HL-60/S4 treated with phorbol 12-myristate 13-acetate at 8.2 ng/mL for 4 days and 3 days (cell line): ENCODE measurements around the gene PFN3.
"Not testable (repeated sequence)": the region's sequence is repeated elsewhere in the genome, so short reads cannot be mapped to it uniquely, and the experiment has no call there.

Source experiments
- in situ Hi-C: fragments of 300-500 bp; cut with MboI; formaldehyde crosslinking; loops from 2 replicates; pipeline ENCODE4 v1.15.0; 2022; ENCODE audit warnings: low sequenced_read_pairs

PFN3 gene

DNA sequence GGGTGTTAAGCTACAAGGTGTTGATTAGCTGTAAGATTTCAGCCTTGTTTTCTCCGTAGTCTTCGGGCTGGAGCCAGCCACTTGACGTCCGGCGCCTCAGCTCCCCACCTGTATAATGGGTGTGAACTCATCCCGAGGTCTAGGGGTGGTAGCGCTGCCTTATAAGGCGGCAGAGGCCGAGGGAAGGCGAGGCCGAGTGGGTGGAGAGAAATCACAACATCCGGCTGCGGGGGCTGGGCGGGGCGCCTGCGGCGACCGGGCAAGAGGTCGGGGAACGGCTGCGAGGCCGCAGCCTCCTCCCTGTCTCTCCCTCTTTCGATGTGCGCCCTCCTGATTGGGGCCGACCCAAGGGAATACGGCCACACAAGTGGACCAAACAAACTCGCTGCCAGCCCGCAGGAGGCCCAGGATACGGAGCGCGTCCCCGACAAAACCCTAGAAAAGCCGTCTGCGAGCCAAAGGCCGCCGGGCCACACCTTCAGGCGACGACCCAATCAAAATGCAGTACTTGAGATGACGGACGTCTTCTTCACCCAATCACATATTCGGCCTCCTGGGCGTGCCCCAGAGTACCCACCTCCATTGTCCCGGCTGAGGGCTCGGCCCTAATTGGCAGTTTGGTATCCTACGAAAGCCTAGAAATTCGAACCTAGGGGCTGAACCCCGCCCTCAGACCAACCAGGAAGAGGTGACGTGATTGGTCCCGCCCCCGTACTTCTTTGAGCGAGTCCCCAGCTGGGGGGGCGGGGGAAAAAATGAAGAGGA, 25.5 kb upstream of the PFN3 start:
- in situ Hi-C loops = no loop called here

- in situ Hi-C loops = no loop called here
Measured at GRCh38 chr5:177425196-177425800, 24.8 kb upstream of the PFN3 start.

- in situ Hi-C loops = no loop called here
Measured at GRCh38 chr5:177423671-177424070, 23.2 kb upstream of the PFN3 start.

DNA sequence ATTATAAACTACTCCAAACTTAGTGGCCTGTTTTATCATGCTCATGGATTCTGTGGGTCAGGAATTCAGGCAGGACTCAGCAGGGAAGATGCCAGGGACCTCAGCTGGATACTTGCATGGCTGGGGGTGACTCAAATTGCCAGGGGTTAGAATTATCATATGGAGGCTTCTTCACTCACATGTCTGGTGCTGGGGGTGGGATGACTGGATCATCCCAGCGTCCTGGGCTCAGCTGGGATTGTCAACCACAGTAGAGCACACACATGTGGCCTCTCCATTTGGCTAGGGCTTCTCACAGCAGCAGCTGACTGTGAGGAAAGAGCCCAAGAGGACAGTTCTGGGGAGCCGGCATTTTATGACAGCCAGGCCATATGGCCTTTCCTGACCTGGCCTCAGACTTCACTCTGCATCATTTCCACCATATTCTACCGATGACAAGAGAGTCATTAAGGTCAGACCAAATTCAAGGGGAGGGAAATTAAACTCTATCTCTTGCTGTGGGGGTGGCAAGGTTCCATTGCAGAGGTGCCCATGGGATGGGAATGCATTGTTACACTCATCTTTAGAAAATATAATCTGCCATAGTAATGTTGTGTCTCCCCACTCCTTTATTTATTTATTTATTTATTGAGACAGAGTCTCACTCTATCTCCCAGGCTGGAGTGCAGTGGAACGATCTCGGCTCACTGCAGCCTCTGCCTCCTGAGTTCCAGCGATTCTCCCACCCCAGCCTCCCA, 20.8 kb upstream of the PFN3 start:
- in situ Hi-C loops = no loop called here

DNA sequence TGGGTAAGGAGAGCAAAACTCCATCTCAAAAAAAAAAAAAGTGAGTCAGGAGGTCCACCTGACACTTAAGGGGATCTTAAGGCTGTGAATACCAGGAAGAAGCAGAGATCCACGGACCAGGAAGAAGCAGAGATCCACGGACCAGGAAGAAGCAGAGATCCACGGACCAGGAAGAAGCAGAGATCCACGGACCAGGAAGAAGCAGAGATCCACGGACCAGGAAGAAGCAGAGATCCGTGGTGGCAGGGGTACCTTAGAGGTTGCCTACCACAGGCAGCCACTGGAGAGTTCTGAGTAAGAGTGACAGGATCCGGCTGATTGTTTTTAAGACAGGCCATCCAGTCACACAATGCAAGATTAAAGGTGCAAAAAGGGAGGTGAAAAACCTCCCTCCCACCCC, 20.0 kb upstream of the PFN3 start:
- in situ Hi-C loops = not testable (repeated sequence)

GRCh38 chr5:177419046-177419445, 18.6 kb upstream of the PFN3 start:
- in situ Hi-C loops = no loop called here

DNA sequence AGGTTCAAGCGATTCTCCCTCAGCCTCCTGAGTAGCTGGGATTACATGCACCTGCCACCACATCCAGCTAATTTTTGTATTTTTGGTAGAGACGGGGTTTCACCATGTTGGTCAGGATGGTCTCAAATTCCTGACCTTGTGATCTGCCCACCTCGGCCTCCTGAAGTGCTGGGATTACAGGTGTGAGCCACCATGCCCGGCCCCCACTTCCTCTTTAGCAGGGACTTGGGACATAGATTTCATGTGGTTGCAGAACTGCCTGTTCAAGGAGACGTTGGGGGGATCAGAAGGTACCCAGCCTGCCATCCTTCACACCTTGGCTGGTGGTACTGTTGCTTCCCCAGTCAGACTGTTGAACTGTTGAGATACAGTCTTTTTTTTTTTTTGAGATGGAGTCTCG, 16.6 kb upstream of the PFN3 start:
- in situ Hi-C loops = not testable (repeated sequence)

GRCh38 chr5:177414481-177414880, 14.0 kb upstream of the PFN3 start:
- in situ Hi-C loops = no loop called here

DNA sequence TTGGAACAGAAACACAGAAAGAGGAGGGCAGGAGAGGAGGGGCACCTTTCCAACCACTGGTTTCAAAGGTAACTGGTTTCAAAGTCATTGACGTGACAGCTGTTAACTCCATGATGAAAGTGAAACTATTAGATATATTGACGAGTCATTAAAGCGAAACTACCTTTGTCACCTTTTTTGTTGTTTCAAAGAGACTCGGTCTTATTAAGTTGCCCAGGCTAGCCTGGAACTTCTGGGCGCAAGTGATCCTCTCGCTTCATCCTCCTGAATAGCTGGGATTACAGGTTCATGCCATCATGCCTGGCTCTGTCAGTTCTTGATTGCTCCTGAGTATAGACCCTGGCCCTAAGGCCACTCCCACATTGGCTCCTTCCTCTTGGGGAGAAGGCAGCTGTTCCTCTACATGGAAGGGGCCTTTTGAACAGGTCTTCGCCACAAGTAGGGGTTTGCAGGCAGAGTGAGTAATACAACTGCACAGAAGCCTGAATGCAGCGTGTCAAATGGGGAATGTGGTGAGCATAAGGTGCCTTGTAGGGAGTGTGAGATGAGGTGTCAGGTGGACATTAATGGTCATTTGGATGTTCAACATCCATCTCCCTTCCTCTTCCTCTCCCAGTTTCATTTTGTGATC, 12.3 kb upstream of the PFN3 start:
- in situ Hi-C loops = no loop called here

DNA sequence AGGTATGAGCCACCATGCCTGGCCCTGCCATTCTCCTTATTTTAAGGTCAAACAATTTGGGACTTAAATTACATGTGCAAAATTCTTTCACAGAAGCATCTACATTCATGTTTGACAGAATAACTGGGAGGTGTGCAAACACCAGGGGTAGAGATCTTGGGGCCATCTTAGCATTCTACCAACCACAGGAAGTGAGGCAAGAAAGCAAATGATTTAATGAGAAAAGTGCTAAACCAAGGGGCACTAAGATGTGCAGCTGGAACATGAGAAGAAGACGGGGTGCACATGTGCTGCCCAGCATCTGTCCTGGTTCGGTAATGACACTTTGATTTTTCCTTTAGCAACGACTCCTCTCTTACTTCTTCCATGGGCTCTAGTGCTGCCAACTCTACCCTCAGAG, 10.1 kb upstream of the PFN3 start:
- in situ Hi-C loops = no loop called here

DNA sequence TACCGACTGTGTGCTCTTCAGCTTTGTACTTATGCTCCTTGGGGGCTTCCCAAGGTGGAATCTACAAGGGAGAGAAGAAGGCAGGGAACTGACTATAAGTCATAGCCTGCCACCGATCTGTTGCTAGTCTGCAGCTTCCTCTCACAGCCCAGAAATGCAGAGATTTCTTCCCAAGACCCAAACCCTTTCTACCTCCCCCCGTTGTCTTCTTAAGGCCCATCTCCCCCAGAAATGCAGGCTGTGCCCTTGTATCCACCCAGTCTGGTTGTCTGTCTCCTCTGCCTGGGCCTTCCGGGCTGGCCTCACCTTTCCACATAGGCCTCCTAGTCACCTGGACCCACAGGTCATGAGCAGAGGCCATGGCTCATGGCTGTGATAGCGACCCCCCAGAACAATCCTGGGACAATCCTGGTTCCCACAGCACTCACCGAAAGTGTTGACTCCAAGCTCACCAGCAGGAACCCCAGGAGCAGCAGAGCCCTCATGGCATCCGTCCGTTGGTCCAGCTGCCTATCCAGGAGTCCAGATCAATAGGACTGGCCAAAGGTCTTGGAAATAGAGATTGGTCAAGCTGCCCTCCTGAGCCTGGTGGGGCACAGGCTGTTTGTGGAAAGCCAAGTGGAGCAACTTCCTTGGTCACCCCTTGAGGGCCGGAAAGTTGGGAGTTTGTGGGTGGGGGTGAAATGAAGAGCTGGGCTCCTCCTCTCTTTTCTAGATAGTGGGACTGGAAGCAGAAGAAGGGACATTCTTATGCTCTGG, 8.8 kb upstream of the PFN3 start, which contains the start of gene F12:
F12 (minus strand) TSS at position 522 of the 759 bp plus-strand sequence; CDS start at position 485, 37 bp downstream.
- in situ Hi-C loops = no loop called here

DNA sequence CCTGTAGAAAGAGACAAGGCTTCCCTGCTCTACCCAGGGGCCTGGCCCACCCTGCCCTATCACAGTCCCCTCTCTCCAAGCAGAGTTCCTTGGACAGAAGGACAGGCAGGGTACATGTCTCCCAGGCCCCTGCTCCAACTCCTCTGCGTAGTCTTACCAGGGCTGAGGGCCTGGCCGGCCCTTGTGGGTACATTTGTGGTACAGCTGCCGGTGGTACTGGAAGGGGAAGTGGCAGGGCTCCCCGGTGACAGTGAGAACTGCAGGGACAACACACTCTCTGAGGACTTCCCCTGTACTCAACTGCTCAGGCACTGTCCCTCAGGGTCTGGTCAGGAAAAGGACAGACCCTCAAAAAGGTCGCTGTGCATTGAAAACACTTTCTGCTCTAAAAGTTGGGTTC, 5.3 kb upstream of the PFN3 start:
- in situ Hi-C loops = no loop called here

DNA sequence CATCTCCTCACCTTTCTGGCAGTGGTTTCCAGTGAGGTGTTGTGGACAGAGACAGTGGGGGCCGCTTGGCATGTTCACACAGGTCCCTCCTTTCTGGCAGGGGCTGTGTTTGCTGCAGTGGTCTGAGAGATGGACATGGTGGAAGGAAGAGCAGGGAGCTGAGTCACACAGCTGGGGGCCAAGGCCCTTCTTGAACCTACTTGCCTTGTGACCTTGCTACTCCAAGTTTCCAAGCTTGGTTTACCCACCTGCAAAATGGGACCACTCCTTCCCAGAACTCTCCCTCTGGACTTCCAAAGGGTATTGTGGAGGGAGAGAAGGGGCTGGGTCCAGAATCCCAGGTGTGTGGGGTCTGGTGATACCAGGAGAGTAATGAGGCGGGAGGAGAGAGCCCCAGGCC, 4.9 kb upstream of the PFN3 start:
- in situ Hi-C loops = no loop called here

DNA sequence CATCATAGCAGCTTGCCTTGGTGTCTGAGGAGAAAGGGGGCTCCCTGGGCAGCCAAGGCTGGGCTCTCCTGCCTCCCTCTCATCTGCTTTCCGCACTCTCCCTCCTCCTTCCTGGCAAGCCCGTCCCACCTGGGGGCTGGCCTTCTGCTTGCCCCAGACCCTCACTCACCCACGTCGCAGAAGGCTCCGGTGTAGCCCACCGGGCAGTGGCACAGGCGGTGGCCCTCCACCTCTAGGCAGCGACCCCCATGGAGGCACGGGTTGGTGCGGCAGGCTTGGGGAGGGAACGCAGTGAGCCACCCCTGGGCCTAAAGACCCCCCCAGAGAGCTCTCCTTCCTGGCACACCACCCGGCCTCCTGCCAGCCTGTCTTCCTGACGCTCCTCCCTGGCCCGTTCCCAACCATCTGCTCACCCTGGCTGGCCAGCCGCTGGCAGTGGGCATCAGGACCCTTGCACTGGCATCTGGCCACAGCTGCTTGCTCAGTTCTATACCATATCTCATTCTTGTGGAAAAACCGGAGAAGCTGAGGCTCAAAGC, 4.2 kb upstream of the PFN3 start:
- in situ Hi-C loops = no loop called here

GRCh38 chr5:177403792-177404640, 3.6 kb upstream of the PFN3 start:
- in situ Hi-C loops = no loop called here

- in situ Hi-C loops = no loop called here
Measured at GRCh38 chr5:177403102-177403791, 2.8 kb upstream of the PFN3 start.

- in situ Hi-C loops = no loop called here
Measured at GRCh38 chr5:177402271-177403043, 2.0 kb upstream of the PFN3 start.

DNA sequence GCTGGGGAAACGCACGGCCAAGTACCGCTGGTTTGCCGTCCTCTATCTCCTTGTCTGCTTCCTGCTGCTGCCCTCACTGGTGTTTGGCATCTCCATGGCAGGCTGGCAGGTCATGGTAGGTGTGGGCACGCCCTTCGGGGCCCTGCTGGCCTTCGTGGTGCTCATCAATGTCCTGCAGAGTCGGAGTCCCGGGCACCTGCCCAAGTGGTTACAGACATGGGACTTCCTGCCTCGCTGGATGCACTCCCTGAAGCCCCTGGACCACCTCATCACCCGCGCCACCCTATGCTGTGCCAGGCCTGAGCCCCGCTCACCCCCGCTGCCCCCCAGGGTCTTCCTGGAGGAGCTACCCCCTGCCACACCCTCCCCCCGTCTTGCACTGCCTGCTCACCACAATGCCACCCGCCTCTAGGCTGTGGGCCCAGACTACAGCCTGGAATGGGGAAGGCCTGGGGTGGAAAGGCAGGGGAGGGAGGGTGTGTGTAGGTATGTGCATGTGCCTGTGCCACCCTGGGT, 2.5 kb downstream of the PFN3 start:
- in situ Hi-C loops = no loop called here
